Anterior cingulate cortex (tissue), 58 donors: Measurements from ENCODE around the gene KLHDC7B.
A peak's percentile ranks its signal among the peaks of the same experiment; 100 is the strongest.

Experiments used
- DNase-seq, 58 donors: peaks; one replicate each; lab custom pipeline; 2025; lab: John Stamatoyannopoulos, UW

The KLHDC7B gene

GRCh38 chr22:50545522-50546325 lies at the start of gene KLHDC7B:
Gene KLHDC7B, plus strand, starts transcription at chr22:50545899. Its CDS starts 345 bp downstream, at chr22:50546244.
- no peak for DNase-seq

GRCh38 chr22:50497093-50497492 lies 48.6 kb upstream of the KLHDC7B start:
- DNase-seq, result no peak

GRCh38 chr22:50498322-50498890 lies 47.3 kb upstream of the KLHDC7B start:
- DNase-seq, result peak in 35 of 58 donors; percentile 5 to 61 (median 33)

GRCh38 chr22:50500452-50500851 lies 45.2 kb upstream of the KLHDC7B start:
- no peak for DNase-seq

GRCh38 chr22:50502096-50502495 lies 43.6 kb upstream of the KLHDC7B start:
- DNase-seq, result no peak

GRCh38 chr22:50502628-50503474 lies 42.8 kb upstream of the KLHDC7B start:
- no peak for DNase-seq

GRCh38 chr22:50503475-50504145 lies 42.1 kb upstream of the KLHDC7B start:
- DNase-seq, result no peak

GRCh38 chr22:50504369-50505211 lies 41.1 kb upstream of the KLHDC7B start:
- DNase-seq, result no peak

- no peak for DNase-seq
These were observed 40.4 kb upstream of the KLHDC7B start for GRCh38 chr22:50505276-50505775.

GRCh38 chr22:50505776-50506610 lies 39.7 kb upstream of the KLHDC7B start:
- no peak for DNase-seq

GRCh38 chr22:50506611-50507420 lies 38.9 kb upstream of the KLHDC7B start:
- DNase-seq, result no peak

GRCh38 chr22:50507421-50507990 lies 38.2 kb upstream of the KLHDC7B start, which contains the start of gene LMF2:
Gene LMF2, minus strand, starts transcription at chr22:50507702. Its CDS starts 27 bp downstream, at chr22:50507675.
- peak in 42 of 58 donors; percentile 63 to 100 (median 99) for DNase-seq

GRCh38 chr22:50507991-50508884 lies 37.5 kb upstream of the KLHDC7B start, which contains the start of gene NCAPH2:
Gene NCAPH2, plus strand, starts transcription at chr22:50508224. Its CDS starts 114 bp downstream, at chr22:50508338.
- peak in 49 of 58 donors; percentile 84 to 100 (median 99) for DNase-seq

- DNase-seq, result no peak
These were observed 36.8 kb upstream of the KLHDC7B start for GRCh38 chr22:50508897-50509296.

- DNase-seq, result no peak
These were observed 32.5 kb upstream of the KLHDC7B start for GRCh38 chr22:50513175-50513574.

GRCh38 chr22:50516068-50516467 lies 29.6 kb upstream of the KLHDC7B start:
- no peak for DNase-seq
